Activated CD8-positive, alpha-beta memory T cell treated with anti-CD3 and anti-CD28 coated beads for 36 hours (primary cell): ENCODE results near the gene DNAL4. TPM values are rescaled to one million over a fixed set of nuclear protein-coding genes. Genes with fewer than 3 reads are reported as not detected.

Experiments
- CTCF ChIA-PET: fragments of 350-600 bp; sonication (Branson Sonifier 250); formaldehyde crosslinking; loops from one replicate; lab custom pipeline; 2021; ENCODE audit warnings: antibody characterized with exemption; lab: Charles Lee
- POLR2A ChIA-PET: fragments of 350-600 bp; sonication (Branson Sonifier 250); formaldehyde crosslinking; loops from one replicate; lab custom pipeline; 2021; ENCODE audit warnings: antibody characterized with exemption; lab: Charles Lee
- total RNA-seq, 2 experiments: library from RNA; stranded (reverse); gene quantifications; one replicate each; pipeline ENCODE4 v1.2.3, GENCODE V29; 2021

Gene DNAL4
- total RNA-seq: 1 to 10 TPM; 8.9 to 9.5 TPM

- ChIA-PET POLR2A (interaction anchor here (0.5 to 0.6 kb wide), 2 partner anchors 304 to 900 kb away, joined by 3 to 6 read pairs; no protein-coding TSS in a partner anchor), CTCF (interaction anchor here (1.5 to 2.1 kb wide), 2 partner anchors 25 to 189 kb away, joined by 3 to 8 read pairs; partner anchors contain the start of gene APOBEC3B)
Observed at GRCh38 chr22:38793721-38794466, at the start of gene DNAL4. Gene DNAL4 (minus strand): TSS chr22:38794143. CDS start chr22:38782731, 11,412 bp downstream.

GRCh38 chr22:38843201-38843656, 49.3 kb upstream of the DNAL4 start:
- CTCF ChIA-PET: interaction anchor here (1.0 to 4.9 kb wide), 9 partner anchors 10 to 108 kb away, joined by 3 to 27 read pairs (median 6); partner anchors contain the start of gene SUN2

GRCh38 chr22:38842512-38843200, 48.7 kb upstream of the DNAL4 start:
- ChIA-PET POLR2A (interaction anchor here (0.6 to 1.2 kb wide), 3 partner anchors 54 to 99 kb away, joined by 3 to 4 read pairs (median 4); no protein-coding TSS in a partner anchor), CTCF (interaction anchor here (1.0 to 4.9 kb wide), 9 partner anchors 11 to 107 kb away, joined by 3 to 27 read pairs (median 6); partner anchors contain the start of gene SUN2)

More at GRCh38 chr22:38843201-38843656, 49.3 kb upstream of the DNAL4 start:
- POLR2A ChIA-PET: interaction anchor here (0.6 to 1.2 kb wide), 3 partner anchors 53 to 98 kb away, joined by 3 to 4 read pairs (median 4); no protein-coding TSS in a partner anchor

- ChIA-PET CTCF (interaction anchor here (0.9 to 4.9 kb wide), 2 partner anchors 17 to 74 kb away, joined by 3 to 27 read pairs; no protein-coding TSS in a partner anchor), POLR2A (no interaction called here)
Observed at GRCh38 chr22:38841635-38842034, 47.7 kb upstream of the DNAL4 start.

- CTCF ChIA-PET: interaction anchor here (0.9 to 4.9 kb wide), 2 partner anchors 17 to 73 kb away, joined by 3 to 27 read pairs; no protein-coding TSS in a partner anchor
Observed at GRCh38 chr22:38841211-38841610, 47.3 kb upstream of the DNAL4 start.

GRCh38 chr22:38840129-38840528, 46.2 kb upstream of the DNAL4 start:
- POLR2A ChIA-PET: no interaction called here
- CTCF ChIA-PET: interaction anchor here (0.6 kb wide), 1 partner anchor 89 kb away, joined by 3 read pairs; no protein-coding TSS in a partner anchor

More at GRCh38 chr22:38841211-38841610, 47.3 kb upstream of the DNAL4 start:
- POLR2A ChIA-PET: no interaction called here

GRCh38 chr22:38839686-38840085, 45.7 kb upstream of the DNAL4 start:
- ChIA-PET POLR2A (interaction anchor here (0.7 kb wide), 1 partner anchor 88 kb away, joined by 4 read pairs; no protein-coding TSS in a partner anchor), CTCF (interaction anchor here (0.9 kb wide), 1 partner anchor 71 kb away, joined by 3 read pairs; no protein-coding TSS in a partner anchor)

- ChIA-PET CTCF (interaction anchor here (1.2 to 1.4 kb wide), 2 partner anchors 11 to 68 kb away, joined by 4 read pairs; no protein-coding TSS in a partner anchor), POLR2A (interaction anchor here (0.7 kb wide), 1 partner anchor 408 kb away, joined by 3 read pairs; no protein-coding TSS in a partner anchor)
Observed at GRCh38 chr22:38837414-38837928, 43.5 kb upstream of the DNAL4 start.

- ChIA-PET POLR2A (no interaction called here), CTCF (no interaction called here)
Observed at GRCh38 chr22:38835888-38836301, 42.0 kb upstream of the DNAL4 start.

GRCh38 chr22:38834991-38835390, 41.0 kb upstream of the DNAL4 start:
- CTCF ChIA-PET: no interaction called here
- POLR2A ChIA-PET: no interaction called here

GRCh38 chr22:38834215-38834953, 40.4 kb upstream of the DNAL4 start:
- POLR2A ChIA-PET: no interaction called here
- CTCF ChIA-PET: no interaction called here

GRCh38 chr22:38833061-38833460, 39.1 kb upstream of the DNAL4 start:
- CTCF ChIA-PET: no interaction called here
- POLR2A ChIA-PET: interaction anchor here (0.5 kb wide), 1 partner anchor 96 kb away, joined by 3 read pairs; no protein-coding TSS in a partner anchor

GRCh38 chr22:38832005-38832978, 38.3 kb upstream of the DNAL4 start:
- POLR2A ChIA-PET: interaction anchor here (0.5 kb wide), 1 partner anchor 95 kb away, joined by 3 read pairs; no protein-coding TSS in a partner anchor
- CTCF ChIA-PET: no interaction called here

- ChIA-PET POLR2A (no interaction called here), CTCF (no interaction called here)
Observed at GRCh38 chr22:38831166-38831945, 37.4 kb upstream of the DNAL4 start.

- ChIA-PET POLR2A (no interaction called here), CTCF (no interaction called here)
Observed at GRCh38 chr22:38830845-38831108, 36.8 kb upstream of the DNAL4 start.
